OCI-LY7 (cell line): ENCODE data around the gene CERS6.

Source experiments
- EZH2phosphoT487 ChIP-seq: fragments of 200-600 bp; sonication (generic); IDR thresholded peaks from 2 replicates; pipeline ENCODE4 v1.6.1; 2018; ENCODE audit warnings: low read depth, borderline replicate concordance, mild to moderate bottlenecking, mixed run types, antibody characterized with exemption, low read length, moderate library complexity, mixed read lengths
- TF ChIP-seq, protein P1 (sequence below): fragments of 200-600 bp; sonication (generic); conservative IDR thresholded peaks from 2 replicates; pipeline ENCODE4 v1.5.1; 2014; ENCODE audit warnings: mild to moderate bottlenecking, antibody characterized with exemption, low read length, moderate library complexity, mixed read lengths

GRCh38 chr2:168744844-168745243 lies 288.8 kb downstream of the CERS6 start:
- TF ChIP-seq, protein P1, sequence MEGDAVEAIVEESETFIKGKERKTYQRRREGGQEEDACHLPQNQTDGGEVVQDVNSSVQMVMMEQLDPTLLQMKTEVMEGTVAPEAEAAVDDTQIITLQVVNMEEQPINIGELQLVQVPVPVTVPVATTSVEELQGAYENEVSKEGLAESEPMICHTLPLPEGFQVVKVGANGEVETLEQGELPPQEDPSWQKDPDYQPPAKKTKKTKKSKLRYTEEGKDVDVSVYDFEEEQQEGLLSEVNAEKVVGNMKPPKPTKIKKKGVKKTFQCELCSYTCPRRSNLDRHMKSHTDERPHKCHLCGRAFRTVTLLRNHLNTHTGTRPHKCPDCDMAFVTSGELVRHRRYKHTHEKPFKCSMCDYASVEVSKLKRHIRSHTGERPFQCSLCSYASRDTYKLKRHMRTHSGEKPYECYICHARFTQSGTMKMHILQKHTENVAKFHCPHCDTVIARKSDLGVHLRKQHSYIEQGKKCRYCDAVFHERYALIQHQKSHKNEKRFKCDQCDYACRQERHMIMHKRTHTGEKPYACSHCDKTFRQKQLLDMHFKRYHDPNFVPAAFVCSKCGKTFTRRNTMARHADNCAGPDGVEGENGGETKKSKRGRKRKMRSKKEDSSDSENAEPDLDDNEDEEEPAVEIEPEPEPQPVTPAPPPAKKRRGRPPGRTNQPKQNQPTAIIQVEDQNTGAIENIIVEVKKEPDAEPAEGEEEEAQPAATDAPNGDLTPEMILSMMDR = no peak
- no peak for TF ChIP-seq EZH2phosphoT487
